Nucleus accumbens (tissue), 56 donors: Measurements from ENCODE around the gene SLC22A12.

Experiments used
- DNase-seq, 56 donors: peaks; one replicate each; lab custom pipeline; 2025; lab: John Stamatoyannopoulos, UW

The SLC22A12 gene

DNA sequence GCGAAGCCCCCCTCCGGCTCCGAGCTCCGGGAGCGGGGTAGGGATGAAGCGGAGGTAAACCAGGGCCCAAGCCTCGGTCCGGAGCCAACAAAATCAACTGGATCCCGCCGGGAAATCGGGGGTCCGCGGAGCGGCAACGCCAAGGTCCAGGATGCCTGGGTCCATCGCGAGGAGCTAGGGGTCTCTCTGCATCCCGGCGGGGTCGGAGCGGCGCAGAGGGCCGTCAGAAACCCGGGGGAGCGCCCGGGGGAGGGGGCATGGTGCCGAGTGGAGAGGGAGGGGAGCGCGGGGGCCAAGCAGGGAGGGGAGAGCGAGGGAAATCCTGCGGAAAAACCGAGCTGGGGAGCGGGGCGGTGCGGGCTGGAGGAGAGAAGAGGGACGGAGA is 51.8 kb downstream of the SLC22A12 start:
- no peak for DNase-seq

DNA sequence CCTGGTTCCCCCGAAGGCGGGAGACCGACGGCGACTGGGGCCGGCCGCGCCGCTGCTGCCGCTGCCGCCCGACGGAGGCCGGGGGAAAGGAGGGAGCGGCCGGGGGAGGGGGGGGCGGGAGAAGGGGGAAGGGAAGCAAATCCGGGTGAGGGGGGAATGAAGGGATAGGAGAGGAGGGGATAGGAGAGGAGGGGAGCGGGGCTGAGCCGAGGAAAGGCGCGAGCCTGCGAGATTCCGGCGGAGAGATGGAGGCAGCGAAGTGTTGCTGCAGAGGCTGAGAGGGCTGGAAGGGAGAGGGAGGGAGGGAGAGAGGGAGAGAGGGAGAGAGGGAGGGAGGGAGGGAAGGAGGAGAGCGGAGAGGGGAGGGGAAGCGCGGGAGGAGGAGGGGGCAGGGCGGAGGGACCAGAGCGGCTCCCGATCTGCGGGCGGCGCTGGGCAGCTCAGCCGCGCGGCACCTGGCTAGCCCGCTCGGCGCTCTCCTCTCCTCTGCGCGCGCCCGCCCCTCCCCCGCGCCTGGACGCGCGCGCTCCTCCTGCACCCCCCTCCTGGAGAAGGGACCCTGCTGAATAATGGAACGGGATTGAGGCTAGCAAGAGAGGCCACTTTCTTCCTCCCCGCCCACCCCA is 52.3 kb downstream of the SLC22A12 start:
- peak in 35 of 56 donors; percentile 16 to 73 (median 38) for DNase-seq

DNA sequence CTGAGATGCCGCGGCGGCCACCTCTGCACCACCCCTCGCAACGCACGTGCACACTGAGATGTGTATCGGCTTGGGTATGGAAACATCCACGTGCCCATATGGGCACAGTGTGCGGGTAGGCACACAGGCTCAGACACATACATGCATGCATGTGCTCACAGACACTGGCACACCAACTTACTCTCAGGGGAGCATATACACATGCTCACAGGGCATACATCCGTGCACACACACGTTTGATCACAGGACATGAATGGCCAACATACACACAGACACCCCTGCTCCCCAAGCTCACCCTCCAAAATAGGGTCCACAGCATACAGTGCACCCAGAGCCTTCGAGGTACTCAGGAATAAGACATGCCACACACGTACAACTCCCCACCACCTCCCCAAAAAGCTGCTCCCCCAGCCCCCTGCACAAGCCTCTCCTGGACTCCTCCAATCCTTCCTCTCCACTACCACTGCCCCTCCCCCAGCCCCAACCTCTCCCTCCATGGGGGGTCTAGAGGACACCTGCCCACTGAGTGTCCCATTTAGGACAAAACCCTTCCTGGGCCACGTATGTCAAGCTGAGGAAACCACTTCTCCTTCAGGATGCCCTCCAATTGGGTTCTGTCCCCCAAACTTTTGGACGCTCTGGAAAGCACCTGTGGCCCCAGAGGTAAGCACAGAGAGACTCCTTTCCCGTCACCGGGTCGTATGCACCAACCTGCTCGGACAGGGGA is 53.1 kb downstream of the SLC22A12 start:
- no peak for DNase-seq

DNA sequence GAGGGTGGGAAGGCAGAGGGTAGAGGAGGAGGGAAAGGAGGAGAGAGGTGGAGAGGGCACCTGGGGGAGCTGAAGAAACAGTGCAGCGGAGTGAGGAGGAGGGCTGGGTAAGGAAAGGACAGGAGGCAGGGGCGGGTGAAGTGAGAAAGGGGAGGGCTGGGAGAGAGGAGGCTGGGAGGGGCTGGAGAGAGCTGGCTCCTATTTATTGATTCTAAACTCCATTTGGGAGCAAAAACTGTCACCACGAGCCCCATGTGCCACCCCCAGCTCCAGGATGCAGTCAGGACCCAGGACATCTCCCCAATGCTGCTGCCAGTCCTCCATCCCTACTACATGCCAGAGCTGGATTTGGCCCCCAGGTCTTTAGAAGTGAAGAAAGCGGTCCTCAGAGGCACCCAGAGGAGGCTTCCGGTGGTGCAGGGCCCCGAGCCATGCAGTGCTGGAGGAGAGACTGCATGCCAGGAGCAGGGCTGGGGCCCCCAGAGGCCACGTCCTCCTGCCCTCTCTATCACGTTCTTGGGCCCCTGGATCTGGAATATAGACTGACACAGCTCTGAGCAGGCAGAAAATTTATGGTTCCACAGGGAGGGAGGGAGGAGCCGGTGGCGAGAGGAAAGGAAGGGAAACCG is 53.7 kb downstream of the SLC22A12 start:
- DNase-seq: peak in 1 of 56 donors; percentile 23

DNA sequence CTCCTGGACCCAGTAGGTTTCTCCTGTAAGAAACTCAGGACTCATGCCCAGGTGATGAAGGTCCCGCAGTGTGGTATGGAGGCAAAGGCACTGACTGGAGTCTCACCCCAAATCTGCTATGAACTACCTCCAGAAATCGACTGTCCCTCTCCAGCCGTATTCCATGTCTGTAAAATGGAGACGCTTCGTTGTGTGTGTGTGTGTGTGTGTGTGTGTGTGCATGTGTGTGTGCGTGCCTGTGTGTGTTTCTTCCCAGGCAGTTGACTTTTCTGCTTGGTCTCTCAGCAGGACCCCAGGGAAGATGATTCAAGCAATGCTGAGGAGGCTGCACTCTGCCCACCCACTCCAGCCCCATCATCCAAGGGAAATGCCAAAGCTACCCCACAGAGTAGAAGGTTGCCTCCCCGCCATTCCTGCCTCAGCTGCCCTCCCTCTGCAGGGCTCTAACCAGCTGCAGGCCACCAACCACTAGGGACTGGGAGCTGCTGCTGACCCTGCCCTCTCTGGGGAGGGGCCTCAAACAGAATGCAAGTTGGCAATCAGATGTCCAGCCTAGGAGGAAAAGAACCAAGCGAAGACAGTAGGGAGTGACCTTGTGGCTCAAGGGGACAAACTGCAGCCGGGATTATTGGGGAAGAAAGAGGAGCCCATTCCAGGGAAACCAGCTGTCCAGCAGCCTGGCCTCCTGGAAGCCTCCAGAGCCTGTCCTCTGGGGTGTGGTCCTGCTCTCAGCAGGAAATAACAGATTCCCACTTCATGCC is 56.2 kb downstream of the SLC22A12 start:
- DNase-seq: no peak

DNA sequence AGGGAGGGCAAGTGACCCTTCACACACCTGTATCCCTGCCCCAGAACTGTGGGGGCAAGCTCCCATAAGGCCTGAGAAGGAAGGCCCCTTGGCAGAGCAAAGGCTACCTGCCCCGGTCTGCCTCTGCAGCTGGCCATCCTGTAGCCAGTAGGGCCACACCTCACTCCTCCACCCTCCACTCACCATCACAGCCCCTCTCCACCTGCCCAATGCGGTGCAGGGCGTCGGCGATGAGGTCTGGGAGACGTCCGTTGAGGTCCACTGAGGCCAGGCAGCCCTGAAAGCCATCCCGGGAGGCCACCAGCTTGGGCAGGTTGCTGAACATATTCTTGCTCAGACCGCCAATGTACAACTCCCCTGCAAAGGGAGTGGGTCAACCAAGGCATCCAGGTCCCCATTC is 57.5 kb downstream of the SLC22A12 start:
- DNase-seq: no peak

DNA sequence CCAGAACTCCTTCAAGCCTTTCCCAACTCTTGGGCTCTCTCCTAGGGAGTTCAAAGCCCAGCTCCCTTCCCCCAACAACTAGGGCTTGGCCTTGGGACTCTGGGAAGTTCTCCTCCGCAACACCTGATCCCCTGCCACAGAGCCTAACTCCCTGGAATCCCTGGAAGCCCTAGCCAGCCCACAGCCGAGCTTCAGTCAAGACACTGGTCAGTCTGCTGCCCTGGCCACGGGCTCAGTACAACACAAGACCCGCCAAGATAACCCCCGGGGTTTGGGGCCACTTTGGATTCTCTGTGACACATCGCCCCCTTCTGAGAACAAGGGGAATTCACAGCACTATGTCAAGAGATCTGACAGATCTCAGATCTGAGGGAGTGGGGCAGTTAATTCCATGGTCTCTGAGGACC is 58.3 kb downstream of the SLC22A12 start:
- DNase-seq: no peak

DNA sequence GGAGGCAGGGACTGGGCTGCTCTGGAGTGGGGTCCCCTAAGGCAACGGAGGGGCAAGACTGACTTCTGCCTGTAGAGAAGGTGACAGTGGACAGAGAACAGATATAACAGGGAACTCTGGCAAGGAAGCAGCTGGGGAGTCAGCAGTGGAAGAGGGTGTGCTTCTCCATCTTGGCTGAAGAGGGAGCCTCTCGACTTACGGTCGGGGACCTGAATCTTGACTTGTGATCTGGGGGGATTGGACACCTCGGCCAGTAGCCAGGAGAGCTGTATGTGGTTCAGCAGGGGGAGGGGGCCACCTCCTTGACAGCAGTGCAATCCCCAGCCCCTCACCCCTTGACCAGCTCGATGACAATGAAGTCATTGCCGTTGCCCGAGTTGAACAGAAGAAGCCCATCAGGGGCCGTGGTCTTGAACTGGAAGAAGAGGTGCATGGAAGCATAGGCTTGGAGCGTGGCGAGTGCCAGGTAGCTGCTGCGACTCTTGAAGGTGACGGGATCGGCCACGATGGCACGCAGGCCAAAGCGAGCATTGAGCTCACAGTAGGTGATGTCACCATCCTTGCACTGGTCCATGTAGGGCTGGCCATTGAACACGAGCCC is 60.0 kb downstream of the SLC22A12 start:
- peak in 4 of 56 donors; percentile 8 to 21 (median 18) for DNase-seq
